Kidney (tissue), 14 donors: Measurements from ENCODE around the gene RBM3. TPM values are rescaled to one million over a fixed set of nuclear protein-coding genes. Genes with fewer than 3 reads are reported as not detected.

Experiments used
- DNase-seq, 5 donors: peaks; one replicate each; pipeline ENCODE4 v3.0.0-alpha.2; 2013 to 2020
- FAIRE-seq: peaks from 2 replicates; lab custom pipeline; 2012; peaks lifted over from hg19 to GRCh38; lab: Jason Lieb, UNC
- H3K27ac ChIP-seq, 2 donors: one replicate each; pipeline ENCODE4 v1.7.0; 2013; ENCODE audit warnings: low read depth in 2 of 2, low read length in 2 of 2, inconsistent platforms in 1 of 2
- H3K27me3 ChIP-seq: one replicate; pipeline ENCODE4 v1.7.1; 2013; ENCODE audit warnings: low read length, inconsistent platforms; ENCODE audit not compliant: control insufficient read depth, insufficient read depth
- H3K36me3 ChIP-seq, 3 donors: one replicate each; pipeline versions ENCODE4 v1.7.0 to v1.7.1; 2013; ENCODE audit warnings: low read length in 3 of 3, control low read depth in 1 of 3, inconsistent platforms in 1 of 3; ENCODE audit not compliant: insufficient read depth in 3 of 3, control insufficient read depth in 2 of 3
- H3K4me1 ChIP-seq, 3 donors: one replicate each; pipeline versions ENCODE4 v1.7.0 to v1.7.1; 2013; ENCODE audit warnings: low read length in 3 of 3, inconsistent platforms in 1 of 3, low read depth in 1 of 3; ENCODE audit not compliant: control insufficient read depth in 2 of 3, insufficient read depth in 2 of 3
- H3K4me3 ChIP-seq, 3 donors: one replicate each; pipeline versions ENCODE4 v1.7.0 to v1.8.1; 2013; ENCODE audit warnings: low read length in 3 of 3, control low read depth in 1 of 3, inconsistent platforms in 1 of 3
- H3K9ac ChIP-seq, 3 donors: one replicate each; pipeline versions ENCODE4 v1.7.0 to v1.7.1; 2013; ENCODE audit warnings: low read length in 3 of 3, control low read depth in 1 of 3, inconsistent platforms in 1 of 3
- H3K9me3 ChIP-seq, 3 donors: one replicate each; pipeline versions ENCODE4 v1.7.0 to v1.7.1; 2013; ENCODE audit warnings: low read length in 3 of 3, control low read depth in 1 of 3, inconsistent platforms in 1 of 3; ENCODE audit not compliant: control insufficient read depth in 2 of 3, insufficient read depth in 1 of 3
- CTCF ChIP-seq: IDR thresholded peaks from 3 replicates; pipeline ENCODE4 v1.5.1; 2012; ENCODE audit warnings: mild to moderate bottlenecking, moderate library complexity, borderline replicate concordance; ENCODE audit not compliant: insufficient read depth; ENCODE audit errors: extremely low read depth
- intact Hi-C: fragments of 100-400 bp; cut with DNase I; formaldehyde crosslinking; loops from one replicate; pipeline ENCODE4 v1.11.1; 2022
- polyA plus RNA-seq: library from polyadenylated mRNA; stranded (reverse); fragments of 350-450 nt; fragmentation: Illumina TruSeq; extraction: RNeasy Lipid Tissue Mini Kit (QIAGEN cat#74804); gene quantifications from one replicate; pipeline ENCODE4 v1.2.3, GENCODE V29; 2014; ENCODE audit warnings: low read depth, low replicate concordance; ENCODE audit not compliant: insufficient read depth
- total RNA-seq: library from RNA; stranded (reverse); fragmentation: NEBNext Ultra II Directional; extraction: Animal tissue kit (Norgen Biotek cat#: 25700); gene quantifications from one replicate; pipeline ENCODE4 v1.2.1, GENCODE V29; 2021
- donor health status: control.
- donor health status: control.
- donor health status: control.
- donor health status: control.
- donor health status: control.
- donor health status: DM: yes; HTN: yes; CAD: no.
- donor health status: Normal renal cell carcinoma (clear cell type).

RBM3 gene
- total and polyA plus RNA-seq, 2 donors from 2014 or later, result 86.9 to 265 TPM

GRCh38 chrX:48617542-48618340, 43.5 kb downstream of the RBM3 start:
- FAIRE-seq, result no peak
- intact Hi-C loops, result no loop called here
- Histone ChIP-seq H3K9ac (no peak overlapping the region), H3K27me3 (no peaks in the 10 kb centered on the region), H3K27ac (no peak overlapping the region), H3K4me3 (no peak overlapping the region), H3K4me1 (no peaks in the 10 kb centered on the region), H3K9me3 (no peaks in the 10 kb centered on the region), H3K36me3 (no peaks in the 10 kb centered on the region)
- no peak for DNase-seq
- TF ChIP-seq CTCF, result no peak

- no peak for FAIRE-seq
- no peaks in the 10 kb centered on the region for H3K27me3 ChIP-seq
Observed at GRCh38 chrX:48626401-48627298, 52.4 kb downstream of the RBM3 start.

More at GRCh38 chrX:48626401-48627298, 52.4 kb downstream of the RBM3 start:
- Histone ChIP-seq H3K9ac (no peak overlapping the region), H3K36me3 (no peaks in the 10 kb centered on the region), H3K9me3 (no peaks in the 10 kb centered on the region), H3K4me3 (no peak overlapping the region), H3K27ac (no peak overlapping the region), H3K4me1 (peaks cover 0 to under 1% (median 0%) of the 10 kb centered on the region in 3 donors)
- no peak for DNase-seq
- no peak for TF ChIP-seq CTCF
- intact Hi-C loops, result no loop called here

Other genes with a start within 250 kb of the RBM3 start
- not detected for gene SSX3, start 217.8 kb upstream of the RBM3 start, total RNA-seq
- not detected for gene SSX3, start 217.8 kb upstream of the RBM3 start, polyA plus RNA-seq
- not detected for gene SSX4, start 190.9 kb upstream of the RBM3 start, total RNA-seq
- gene SSX4, start 190.9 kb upstream of the RBM3 start, polyA plus RNA-seq, result not detected
- not detected for gene SSX4B, start 162.5 kb upstream of the RBM3 start, total RNA-seq
- not detected for gene SSX4B, start 162.5 kb upstream of the RBM3 start, polyA plus RNA-seq
- gene SLC38A5, start 104.2 kb upstream of the RBM3 start, total RNA-seq, result 8.3 TPM
- gene SLC38A5, start 104.2 kb upstream of the RBM3 start, polyA plus RNA-seq, result 2.9 TPM
- 33.9 TPM for gene FTSJ1, start 98.3 kb upstream of the RBM3 start, total RNA-seq
- gene FTSJ1, start 98.3 kb upstream of the RBM3 start, polyA plus RNA-seq, result 30.6 TPM
- 8.9 TPM for gene PORCN, start 65.5 kb upstream of the RBM3 start, total RNA-seq
- gene PORCN, start 65.5 kb upstream of the RBM3 start, polyA plus RNA-seq, result 11.7 TPM
- 33.8 TPM for gene EBP, start 52.7 kb upstream of the RBM3 start, total RNA-seq
- gene EBP, start 52.7 kb upstream of the RBM3 start, polyA plus RNA-seq, result 164 TPM
- gene TBC1D25, start 34.8 kb upstream of the RBM3 start, total RNA-seq, result 16.3 TPM
- gene TBC1D25, start 34.8 kb upstream of the RBM3 start, polyA plus RNA-seq, result 6.0 TPM
- gene WDR13, start 23.0 kb downstream of the RBM3 start, total RNA-seq, result 177 TPM
- 201 TPM for gene WDR13, start 23.0 kb downstream of the RBM3 start, polyA plus RNA-seq
- gene WAS, start 109.3 kb downstream of the RBM3 start, total RNA-seq, result 14.2 TPM
- 2.2 TPM for gene WAS, start 109.3 kb downstream of the RBM3 start, polyA plus RNA-seq
- gene SUV39H1, start 122.2 kb downstream of the RBM3 start, total RNA-seq, result 5.0 TPM
- 2.8 TPM for gene SUV39H1, start 122.2 kb downstream of the RBM3 start, polyA plus RNA-seq
- 0.94 TPM for gene GLOD5, start 187.3 kb downstream of the RBM3 start, total RNA-seq
- gene GLOD5, start 187.3 kb downstream of the RBM3 start, polyA plus RNA-seq, result 12.6 TPM
- gene GATA1, start 212.1 kb downstream of the RBM3 start, total RNA-seq, result 0.60 TPM
- gene GATA1, start 212.1 kb downstream of the RBM3 start, polyA plus RNA-seq, result not detected
- gene HDAC6, start 227.6 kb downstream of the RBM3 start, total RNA-seq, result 96.9 TPM
- gene HDAC6, start 227.6 kb downstream of the RBM3 start, polyA plus RNA-seq, result 123 TPM